Measurements from ENCODE around the gene PAM16. TPM values are rescaled to one million over a fixed set of nuclear protein-coding genes. Genes with fewer than 3 reads are reported as not detected.

The PAM16 gene
- total and polyA plus RNA-seq, 9 of the 15 experiments (the other 6 are each of a cell fraction or from before 2014, with no cell fraction given): 38.7 to 273 (median 79.3) TPM

- peak; percentile 92 for TF ChIP-seq RBM25 (IDR thresholded peaks at IDR 0.05; ENCODE audit: low read depth, low read length, severe bottlenecking)
- no peak for TF ChIP-seq HLTF (IDR thresholded peaks at IDR 0.05)
- TF ChIP-seq E2F4 (CRISPR knock-in tag; IDR thresholded peaks at IDR 0.05; ENCODE audit: low read depth): no peak
- TF ChIP-seq RBM39 (optimal IDR thresholded peaks at IDR 0.05; ENCODE audit: low read depth, low read length): no peak
- TF ChIP-seq RBM22 (IDR thresholded peaks at IDR 0.05; ENCODE audit: low read depth, low read length, poor library complexity, severe bottlenecking): no peak
- no peak for TF ChIP-seq PATZ1 (CRISPR knock-in tag; IDR thresholded peaks at IDR 0.05; ENCODE audit: borderline replicate concordance)
- TF ChIP-seq ZBTB8A (IDR thresholded peaks at IDR 0.05; ENCODE audit: partially characterized antibody): no peak
- no peak for TF ChIP-seq TEAD1 (CRISPR knock-in tag; IDR thresholded peaks at IDR 0.05)
- no peak for TF ChIP-seq ATF3 (IDR thresholded peaks at IDR 0.05)
- TF ChIP-seq ATF3 (CRISPR knock-in tag; conservative IDR thresholded peaks at IDR 0.05): no peak
- TF ChIP-seq SP1 (CRISPR knock-in tag; IDR thresholded peaks at IDR 0.05): 0 out of 2 replicates have a peak, but pooled peaks have one; percentile 32
- TF ChIP-seq MNT (conservative IDR thresholded peaks at IDR 0.05): no peak
- no peak for TF ChIP-seq HES1 (IDR thresholded peaks at IDR 0.05; ENCODE audit: low read depth)
- TF ChIP-seq CHD1 (IDR thresholded peaks at IDR 0.05; ENCODE audit: low read length): no peak
- no peak for TF ChIP-seq ID3 (CRISPR knock-in tag; IDR thresholded peaks at IDR 0.05)
- TF ChIP-seq ID3 (tag; IDR thresholded peaks at IDR 0.05): no peak
- peak; percentile 87; the same call in 1 of the 2 replicates for TF ChIP-seq SMARCA5 (IDR thresholded peaks at IDR 0.05)
These were observed 25.8 kb downstream of the PAM16 start (continued) for GRCh38 chr16:4325253-4325758.

All from K562 (cell line).